Subcutaneous abdominal adipose tissue (tissue), 5 donors: ENCODE measurements around the gene IFNAR2.
A peak's percentile ranks its signal among the peaks of the same experiment; 100 is the strongest.

Experiments used
- H3K27ac ChIP-seq: one replicate; pipeline ENCODE4 v1.7.0; 2013; ENCODE audit warnings: low read depth, mild to moderate bottlenecking, inconsistent platforms, low read length, moderate library complexity
- H3K27me3 ChIP-seq, 5 donors: one replicate each; pipeline ENCODE4 v1.7.0; 2013; ENCODE audit warnings: low read length in 5 of 5, inconsistent platforms in 1 of 5; ENCODE audit not compliant: control insufficient read depth in 5 of 5, insufficient read depth in 4 of 5
- H3K36me3 ChIP-seq, 5 donors: one replicate each; pipeline ENCODE4 v1.7.0; 2013; ENCODE audit warnings: low read length in 5 of 5; ENCODE audit not compliant: control insufficient read depth in 5 of 5, insufficient read depth in 5 of 5
- H3K4me1 ChIP-seq, 5 donors: one replicate each; pipeline ENCODE4 v1.7.0; 2013; ENCODE audit warnings: low read length in 5 of 5, mild to moderate bottlenecking in 3 of 5, moderate library complexity in 1 of 5; ENCODE audit not compliant: control insufficient read depth in 5 of 5, insufficient read depth in 5 of 5
- H3K4me3 ChIP-seq, 5 donors: one replicate each; pipeline ENCODE4 v1.7.0; 2013; ENCODE audit warnings: low read length in 5 of 5, low read depth in 1 of 5
- H3K9ac ChIP-seq, 5 donors: one replicate each; pipeline ENCODE4 v1.7.0; 2013; ENCODE audit warnings: low read length in 5 of 5, mild to moderate bottlenecking in 4 of 5, moderate library complexity in 3 of 5
- H3K9me3 ChIP-seq, 5 donors: one replicate each; pipeline ENCODE4 v1.7.0; 2013; ENCODE audit warnings: low read length in 5 of 5; ENCODE audit not compliant: control insufficient read depth in 5 of 5
- donor health status: healthy.
- donor health status: healthy.
- donor health status: healthy.
- donor health status: healthy.
- donor health status: healthy.

IFNAR2 gene

GRCh38 chr21:33199516-33200217 is 30.1 kb upstream of the IFNAR2 start:
- Histone ChIP-seq H3K9ac (peak overlapping the region in 2 of 5 donors; percentile 34 to 64), H3K4me3 (no peak overlapping the region), H3K27ac (peak overlapping the region; percentile 43), H3K9me3 (no peaks in the 10 kb centered on the region), H3K27me3 (no peaks in the 10 kb centered on the region), H3K36me3 (no peaks in the 10 kb centered on the region), H3K4me1 (peaks cover 5 to 41% (median 34%) of the 10 kb centered on the region in 5 donors)

- no peaks in the 10 kb centered on the region for H3K36me3 ChIP-seq
- no peak overlapping the region for H3K9ac ChIP-seq
- no peaks in the 10 kb centered on the region for H3K9me3 ChIP-seq
- H3K27ac ChIP-seq = no peak overlapping the region
- H3K27me3 ChIP-seq = no peaks in the 10 kb centered on the region
- peaks cover 4 to 43% (median 34%) of the 10 kb centered on the region in 5 donors for H3K4me1 ChIP-seq
- no peak overlapping the region for H3K4me3 ChIP-seq
Measured at GRCh38 chr21:33201956-33202355, 27.8 kb upstream of the IFNAR2 start.

- Histone ChIP-seq H3K9ac (no peak overlapping the region), H3K27me3 (no peaks in the 10 kb centered on the region), H3K9me3 (no peaks in the 10 kb centered on the region), H3K27ac (no peak overlapping the region), H3K4me3 (no peak overlapping the region), H3K4me1 (peaks cover 2 to 38% (median 27%) of the 10 kb centered on the region in 5 donors), H3K36me3 (no peaks in the 10 kb centered on the region)
Measured at GRCh38 chr21:33202464-33203363, 27.0 kb upstream of the IFNAR2 start.

GRCh38 chr21:33203371-33203724 is 26.4 kb upstream of the IFNAR2 start:
- H3K4me1 ChIP-seq = peaks cover 2 to 32% (median 20%) of the 10 kb centered on the region in 5 donors
- H3K9ac ChIP-seq = peak overlapping the region in 1 of 5 donors; percentile 0

GRCh38 chr21:33205476-33205875 is 24.3 kb upstream of the IFNAR2 start:
- Histone ChIP-seq H3K36me3 (no peaks in the 10 kb centered on the region), H3K9ac (no peak overlapping the region), H3K4me1 (peaks cover 0 to 20% (median 3%) of the 10 kb centered on the region in 5 donors), H3K4me3 (no peak overlapping the region), H3K27ac (no peak overlapping the region), H3K9me3 (peaks cover 0 to 5% (median 0%) of the 10 kb centered on the region in 5 donors), H3K27me3 (no peaks in the 10 kb centered on the region)

More at GRCh38 chr21:33203371-33203724, 26.4 kb upstream of the IFNAR2 start:
- H3K27me3 ChIP-seq = no peaks in the 10 kb centered on the region
- H3K9me3 ChIP-seq = peaks cover 0 to 1% (median 0%) of the 10 kb centered on the region in 5 donors
- H3K4me3 ChIP-seq = no peak overlapping the region
- no peaks in the 10 kb centered on the region for H3K36me3 ChIP-seq
- H3K27ac ChIP-seq = no peak overlapping the region

GRCh38 chr21:33206771-33207281 is 22.9 kb upstream of the IFNAR2 start:
- Histone ChIP-seq H3K9me3 (peaks cover 0 to 5% (median 0%) of the 10 kb centered on the region in 5 donors), H3K27me3 (no peaks in the 10 kb centered on the region), H3K4me1 (peaks cover 0 to 20% (median 7%) of the 10 kb centered on the region in 5 donors), H3K4me3 (no peak overlapping the region), H3K9ac (no peak overlapping the region), H3K27ac (no peak overlapping the region), H3K36me3 (no peaks in the 10 kb centered on the region)

- H3K9me3 ChIP-seq = peaks cover 0 to 5% (median 0%) of the 10 kb centered on the region in 5 donors
- H3K4me1 ChIP-seq = peaks cover 0 to 27% (median 15%) of the 10 kb centered on the region in 5 donors
- no peak overlapping the region for H3K4me3 ChIP-seq
- H3K27ac ChIP-seq = no peak overlapping the region
- no peaks in the 10 kb centered on the region for H3K27me3 ChIP-seq
- H3K9ac ChIP-seq = no peak overlapping the region
- no peaks in the 10 kb centered on the region for H3K36me3 ChIP-seq
Measured at GRCh38 chr21:33207449-33208149, 22.1 kb upstream of the IFNAR2 start.

- H3K36me3 ChIP-seq = no peaks in the 10 kb centered on the region
- peaks cover 0 to 30% (median 18%) of the 10 kb centered on the region in 5 donors for H3K4me1 ChIP-seq
- H3K27ac ChIP-seq = no peak overlapping the region
- no peak overlapping the region for H3K4me3 ChIP-seq
- H3K9me3 ChIP-seq = peaks cover 0 to 5% (median 0%) of the 10 kb centered on the region in 5 donors
- H3K9ac ChIP-seq = no peak overlapping the region
- H3K27me3 ChIP-seq = no peaks in the 10 kb centered on the region
Measured at GRCh38 chr21:33208534-33208933, 21.2 kb upstream of the IFNAR2 start.

GRCh38 chr21:33211305-33211704 is 18.4 kb upstream of the IFNAR2 start:
- Histone ChIP-seq H3K4me1 (peaks cover 10 to 38% (median 35%) of the 10 kb centered on the region in 5 donors), H3K27ac (no peak overlapping the region), H3K9ac (no peak overlapping the region), H3K27me3 (no peaks in the 10 kb centered on the region), H3K4me3 (no peak overlapping the region), H3K36me3 (no peaks in the 10 kb centered on the region), H3K9me3 (peaks cover 0 to 5% (median 0%) of the 10 kb centered on the region in 5 donors)
